Activated CD4-positive, alpha-beta T cell treated with anti-CD3 and anti-CD28 coated beads for 4 hours (primary cell): ENCODE data around the gene SCN2B.

Experiments
- DNase-seq, 2 donors: peaks; one replicate each; pipeline ENCODE4 v3.0.0-alpha.2; 2020

SCN2B gene

GRCh38 chr11:118175993-118176777, at the start of gene SCN2B:
TSS of gene SCN2B (minus strand) at chr11:118176639. CDS start at chr11:118176431, 208 bp downstream.
- DNase-seq = no peak

DNA sequence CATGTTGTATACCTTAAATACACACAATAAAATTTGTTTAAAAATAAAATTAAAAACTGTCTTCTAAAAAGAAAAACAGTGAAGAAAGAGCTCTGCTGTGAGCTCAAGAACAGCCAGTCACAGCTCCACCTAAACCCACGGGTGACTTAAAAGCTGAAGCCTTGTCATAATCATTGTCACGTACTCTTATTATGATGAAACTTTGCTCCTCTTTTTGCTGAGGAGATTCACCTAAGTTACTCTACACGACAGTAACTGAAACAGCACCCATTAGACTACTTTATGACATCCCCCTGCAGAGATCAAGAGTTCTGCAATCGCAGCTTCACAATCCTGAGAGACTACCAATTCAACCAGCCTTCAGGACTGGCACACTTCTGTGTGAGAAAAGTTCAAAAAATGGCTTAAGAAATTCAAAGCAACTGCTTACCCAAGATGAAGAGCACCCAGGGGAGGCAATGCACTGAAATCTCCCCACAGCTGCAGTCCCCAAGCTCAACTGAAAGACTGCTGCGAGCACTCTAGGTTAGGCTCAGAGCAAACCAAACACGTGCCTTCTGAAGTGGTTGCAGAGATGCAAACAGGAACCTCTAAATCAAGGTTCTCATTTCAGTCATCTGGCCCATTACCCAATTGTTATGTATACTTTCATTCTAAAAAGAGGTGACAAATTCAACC, 48.2 kb upstream of the SCN2B start, which contains the start of gene JAML:
Gene JAML (minus strand): TSS at position 501 of the 678 bp plus-strand sequence. CDS start 10,145 bp downstream, outside the sequence.
- DNase-seq = peak; percentile 52

- peak in 1 of 2 donors; percentile 27 for DNase-seq
Measured at GRCh38 chr11:118223992-118224391, 47.6 kb upstream of the SCN2B start.

GRCh38 chr11:118223570-118223969, 47.1 kb upstream of the SCN2B start:
- DNase-seq = no peak

GRCh38 chr11:118222437-118222836, 46.0 kb upstream of the SCN2B start:
- no peak for DNase-seq

DNA sequence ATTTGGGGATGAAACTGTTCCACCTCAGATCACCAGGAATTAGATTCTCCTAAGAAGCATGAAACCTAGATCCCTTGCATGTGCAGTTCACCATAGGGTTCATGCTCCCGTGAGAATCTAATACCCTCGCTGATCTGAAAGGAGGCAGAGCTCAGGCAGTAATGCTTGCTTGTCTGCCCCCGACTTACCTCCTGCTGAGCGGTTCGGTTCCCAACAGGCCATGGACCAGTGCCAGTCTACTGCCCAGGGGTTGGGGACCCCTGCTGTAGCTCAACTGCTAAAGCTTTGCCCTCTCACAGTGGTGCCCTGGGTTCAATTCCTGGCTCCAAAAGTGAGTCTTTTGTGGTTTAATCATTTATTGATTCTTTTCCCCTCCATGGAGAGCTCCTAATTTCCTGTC, 45.0 kb upstream of the SCN2B start:
- no peak for DNase-seq

DNA sequence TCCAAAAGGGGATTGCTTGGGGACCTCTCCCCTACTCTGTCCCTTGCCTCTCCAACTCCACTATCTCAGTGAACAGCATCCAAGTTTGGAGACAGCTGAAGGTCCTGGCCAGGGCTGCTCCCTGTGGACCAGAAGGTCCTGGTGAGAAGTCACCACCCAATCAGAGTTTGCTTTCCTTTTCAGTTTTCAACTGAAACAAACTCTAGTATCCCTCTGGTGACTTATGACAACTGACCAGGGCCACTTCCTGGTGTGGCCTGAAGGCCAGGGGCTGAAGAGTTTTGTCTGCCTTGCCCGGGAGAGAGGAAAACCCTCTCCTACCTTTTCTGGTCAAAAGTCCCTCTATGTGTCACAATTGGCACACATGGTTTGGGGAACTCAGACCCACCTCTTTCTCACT, 43.3 kb upstream of the SCN2B start:
- DNase-seq = no peak

GRCh38 chr11:118219244-118219643, 42.8 kb upstream of the SCN2B start:
- DNase-seq = no peak

- DNase-seq = no peak
Measured at GRCh38 chr11:118217575-118217974, 41.1 kb upstream of the SCN2B start.

DNA sequence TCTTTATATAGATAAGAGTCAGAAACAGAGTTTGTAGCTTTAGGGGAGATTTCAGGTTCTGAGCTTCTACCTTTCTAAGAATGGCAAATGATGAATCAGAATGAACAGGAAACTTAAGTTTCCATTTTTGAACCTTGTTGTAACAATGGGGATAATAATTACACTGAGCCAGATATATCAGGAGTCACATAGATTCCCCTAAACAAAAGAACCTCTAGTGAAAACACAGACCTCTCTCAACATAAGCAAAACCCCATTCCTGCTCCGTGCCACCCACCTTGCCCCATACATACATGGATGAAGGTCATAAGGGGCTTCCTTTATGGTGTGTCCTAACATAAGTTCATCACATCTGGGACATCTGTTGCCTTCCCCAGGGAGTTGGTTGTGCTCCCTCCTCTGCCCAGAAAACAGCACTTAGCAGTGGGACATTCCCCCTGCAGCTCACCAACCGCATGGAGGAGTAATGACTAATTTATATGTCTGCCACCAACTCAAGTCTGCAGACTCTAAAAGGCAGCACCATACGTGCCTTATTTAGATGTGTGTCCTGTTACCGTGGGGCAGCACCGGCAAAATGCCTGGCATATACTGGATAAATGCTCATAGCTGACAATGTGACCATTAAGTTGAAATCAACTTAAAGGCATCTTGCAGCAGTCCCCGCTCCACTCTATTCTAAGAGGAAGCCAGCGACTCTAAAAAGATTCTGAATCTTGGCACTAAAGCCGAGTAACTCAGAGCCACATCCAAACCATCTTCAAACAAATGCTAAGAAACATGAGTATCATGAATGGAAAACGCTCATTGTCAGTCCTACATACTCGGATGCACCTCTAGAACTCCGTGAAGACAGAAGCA, 40.4 kb upstream of the SCN2B start:
- peak; percentile 53 to 63 for DNase-seq

DNA sequence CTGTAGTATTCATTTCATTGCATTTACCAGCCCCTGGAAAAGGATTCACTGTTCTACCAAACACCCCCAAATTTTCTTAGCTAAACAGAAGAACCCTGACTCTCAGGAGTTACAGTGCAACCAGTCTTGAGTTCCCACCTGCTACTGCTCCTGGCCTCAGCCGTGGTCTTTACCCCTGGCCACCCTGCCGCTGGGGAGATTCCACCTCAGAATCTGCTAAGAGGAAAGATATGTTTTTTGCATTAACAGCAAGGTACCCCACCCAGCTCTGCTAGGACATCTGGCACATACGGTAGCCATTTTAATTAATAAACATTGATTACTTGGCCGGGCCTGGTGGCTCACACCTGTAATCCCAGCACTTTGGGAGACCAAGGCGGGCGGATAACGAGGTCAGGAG, 39.3 kb upstream of the SCN2B start:
- no peak for DNase-seq

- DNase-seq = no peak
Measured at GRCh38 chr11:118215262-118215661, 38.8 kb upstream of the SCN2B start.

DNA sequence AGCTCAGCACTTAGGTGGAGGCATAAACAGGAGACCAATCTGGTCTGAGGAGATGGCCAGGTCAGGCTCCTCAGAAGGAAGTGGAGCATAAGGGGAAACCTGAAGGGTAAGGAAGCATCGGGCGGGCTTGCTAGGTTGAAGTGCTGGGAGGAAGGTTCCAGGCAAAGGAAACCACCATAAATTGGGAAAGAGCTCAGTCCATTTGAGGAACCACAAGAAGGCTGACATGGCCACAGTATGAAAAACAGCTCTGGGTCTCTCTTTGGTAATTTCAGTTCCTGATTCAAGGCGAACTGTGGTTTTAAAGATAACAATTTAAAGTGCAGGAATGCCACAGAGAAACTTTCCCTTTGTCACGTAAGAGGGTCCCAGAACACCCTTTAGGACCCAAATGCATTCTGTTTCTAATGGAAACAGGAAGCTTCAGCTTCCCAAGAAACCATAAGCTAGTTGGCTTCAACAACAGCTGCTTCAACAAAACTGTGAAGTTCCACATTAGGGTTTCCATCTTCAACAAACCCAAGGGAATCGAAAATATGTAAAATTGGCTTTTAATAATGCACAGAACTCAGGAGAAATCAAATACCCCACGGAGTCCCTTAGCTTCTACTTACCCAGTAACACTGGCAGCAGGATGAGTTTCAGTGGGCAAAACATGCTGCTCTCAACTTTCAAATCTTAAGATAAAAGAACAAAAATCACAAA, 37.9 kb upstream of the SCN2B start:
- DNase-seq = no peak

DNA sequence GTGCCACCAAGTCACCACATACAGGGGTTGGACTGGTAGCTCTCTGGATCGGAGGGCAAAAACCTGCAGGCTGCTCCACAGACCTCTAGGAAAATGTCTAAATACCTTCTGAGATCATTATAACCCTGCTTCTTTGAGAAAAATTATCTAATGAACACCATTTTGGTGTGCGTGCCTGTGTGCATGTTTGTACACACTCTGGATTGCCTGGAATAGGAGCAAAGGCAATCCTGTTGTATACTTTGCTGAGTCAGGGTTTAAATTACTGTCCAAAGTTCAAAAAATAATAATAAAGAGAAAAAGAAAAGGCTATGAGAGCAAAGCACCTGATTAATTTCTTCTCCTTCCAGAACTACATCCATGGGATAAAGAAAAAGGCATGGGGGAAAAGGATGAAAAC, 37.3 kb upstream of the SCN2B start:
- DNase-seq = no peak

GRCh38 chr11:118213201-118213600, 36.8 kb upstream of the SCN2B start:
- DNase-seq = no peak

- DNase-seq = no peak
Measured at GRCh38 chr11:118212781-118213191, 36.3 kb upstream of the SCN2B start.

- DNase-seq = no peak
Measured at GRCh38 chr11:118212131-118212725, 35.8 kb upstream of the SCN2B start.

DNA sequence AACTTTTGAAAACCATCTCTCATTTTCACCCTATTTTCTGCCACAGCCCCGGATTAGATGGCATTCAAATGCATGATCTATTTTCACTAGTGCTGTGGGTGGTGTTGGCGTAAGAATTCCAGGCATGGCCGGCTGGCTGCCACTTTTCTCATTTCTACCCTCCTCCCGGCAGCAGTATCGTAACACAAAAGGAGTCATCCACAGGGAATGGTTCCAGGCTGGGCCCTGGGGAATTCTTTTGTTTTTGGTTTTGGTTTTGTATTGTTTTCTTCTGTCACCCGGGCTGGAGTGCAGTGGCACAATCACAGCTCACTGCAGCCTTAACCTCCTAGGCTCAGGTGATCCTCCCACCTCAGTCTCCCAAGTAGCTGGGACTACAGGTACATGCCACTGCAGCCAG, 34.6 kb upstream of the SCN2B start:
- DNase-seq = no peak

DNA sequence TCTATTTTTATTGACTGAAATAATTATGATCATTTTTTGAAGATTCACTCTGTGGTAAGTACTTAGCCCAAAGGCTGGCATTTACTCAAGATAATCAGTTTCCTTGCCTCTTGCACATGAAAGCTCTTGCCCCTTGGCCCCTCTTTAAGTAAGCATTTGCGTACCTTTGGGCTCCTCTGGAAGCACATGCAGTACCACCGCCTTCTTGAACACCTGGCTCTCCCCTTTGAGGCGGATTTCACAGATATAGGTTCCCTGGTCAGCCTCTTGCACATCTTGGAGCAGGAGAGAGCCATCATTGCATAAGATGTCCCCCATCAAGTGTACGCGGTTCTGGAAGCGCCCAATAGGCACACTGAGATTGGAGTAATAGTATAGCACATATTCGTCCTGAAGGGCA, 33.9 kb upstream of the SCN2B start:
- no peak for DNase-seq

DNA sequence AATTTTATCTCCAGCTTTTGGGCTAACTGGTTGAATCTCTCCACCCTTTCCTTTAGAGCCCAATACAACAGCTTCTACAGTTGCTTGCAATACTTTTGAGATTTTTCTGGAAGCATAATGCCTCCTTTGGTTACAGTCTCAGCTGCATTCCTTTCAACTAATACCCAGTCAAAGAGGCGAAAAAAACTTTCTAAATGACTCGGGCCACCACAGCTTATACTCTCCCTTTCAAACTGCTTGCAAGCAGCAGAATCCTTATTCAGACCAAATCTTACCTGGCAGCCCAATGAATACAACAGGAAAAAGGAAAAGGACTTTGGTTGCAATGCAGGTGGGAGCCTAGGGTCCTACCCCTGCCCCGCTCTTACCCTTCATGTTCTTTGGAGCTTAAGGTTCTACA, 32.6 kb upstream of the SCN2B start:
- DNase-seq = no peak

GRCh38 chr11:118207079-118207478, 30.6 kb upstream of the SCN2B start:
- no peak for DNase-seq

- DNase-seq = no peak
Measured at GRCh38 chr11:118206391-118207031, 30.1 kb upstream of the SCN2B start.
